HAP-1 (cell line): ENCODE data around the gene CXCR4.

Experiments used
- DNase-seq, 2 experiments: peaks; one replicate each; pipeline ENCODE4 v3.0.0-alpha.2; 2016 to 2020; ENCODE audit warnings: low spot score in 2 of 2
- H3K27me3 ChIP-seq: fragments of 250-450 bp; sonication (Bioruptor Pico); 2 replicates; pipeline ENCODE4 v1.5.1; 2020; ENCODE audit warnings: low read depth, mild to moderate bottlenecking, moderate library complexity
- H3K36me3 ChIP-seq: fragments of 250-450 bp; sonication (Bioruptor Pico); replicated peaks from 2 replicates; pipeline ENCODE4 v1.5.1; 2020; ENCODE audit warnings: mild to moderate bottlenecking
- H3K4me1 ChIP-seq: fragments of 250-450 bp; sonication (Bioruptor Pico); 2 replicates; pipeline ENCODE4 v1.5.1; 2020; ENCODE audit warnings: mild to moderate bottlenecking
- H3K4me3 ChIP-seq: fragments of 250-450 bp; sonication (Bioruptor Pico); 2 replicates; pipeline ENCODE4 v1.5.1; 2020; ENCODE audit warnings: mild to moderate bottlenecking, moderate library complexity
- H3K9me3 ChIP-seq: fragments of 250-450 bp; sonication (Bioruptor Pico); 2 replicates; pipeline ENCODE4 v1.5.1; 2020; ENCODE audit warnings: mild to moderate bottlenecking, moderate library complexity
- in situ Hi-C: fragments of 300-500 bp; cut with MboI; formaldehyde crosslinking; loops from 3 replicates; pipeline ENCODE4 v1.14.3; 2020; ENCODE audit warnings: low sequenced_read_pairs, inconsistent platforms, mixed read lengths

CXCR4 gene

GRCh38 chr2:136136931-136137330 lies 19.0 kb upstream of the CXCR4 start:
- in situ Hi-C loops, result no loop called here
- Histone ChIP-seq H3K36me3 (no peaks in the 10 kb centered on the region), H3K4me1 (no peaks in the 10 kb centered on the region; the same call in 1 of the 2 replicates), H3K4me3 (no peak overlapping the region), H3K27me3 (peaks cover 22% of the 10 kb centered on the region; the same call in 1 of the 2 replicates), H3K9me3 (no peaks in the 10 kb centered on the region)
- no peak for DNase-seq

GRCh38 chr2:136135921-136136906 lies 18.3 kb upstream of the CXCR4 start:
- in situ Hi-C loops, result no loop called here

GRCh38 chr2:136135462-136135861 lies 17.5 kb upstream of the CXCR4 start:
- in situ Hi-C loops, result no loop called here
- no peak overlapping the region for H3K4me3 ChIP-seq

More at GRCh38 chr2:136135921-136136906, 18.3 kb upstream of the CXCR4 start:
- Histone ChIP-seq H3K4me1 (no peaks in the 10 kb centered on the region), H3K27me3 (peaks cover 22% of the 10 kb centered on the region; the same call in 1 of the 2 replicates), H3K4me3 (no peak overlapping the region), H3K36me3 (no peaks in the 10 kb centered on the region), H3K9me3 (no peaks in the 10 kb centered on the region)
- no peak for DNase-seq

GRCh38 chr2:136134126-136134525 lies 16.2 kb upstream of the CXCR4 start:
- in situ Hi-C loops, result no loop called here

More at GRCh38 chr2:136135462-136135861, 17.5 kb upstream of the CXCR4 start:
- Histone ChIP-seq H3K9me3 (no peaks in the 10 kb centered on the region), H3K36me3 (no peaks in the 10 kb centered on the region), H3K4me1 (no peaks in the 10 kb centered on the region), H3K27me3 (peaks cover 19% of the 10 kb centered on the region; the same call in 1 of the 2 replicates)
- no peak for DNase-seq

GRCh38 chr2:136133586-136133985 lies 15.6 kb upstream of the CXCR4 start:
- DNase-seq, result no peak
- Histone ChIP-seq H3K4me1 (no peaks in the 10 kb centered on the region), H3K36me3 (no peaks in the 10 kb centered on the region), H3K4me3 (no peak overlapping the region), H3K27me3 (peaks cover 20% of the 10 kb centered on the region; the same call in 1 of the 2 replicates), H3K9me3 (no peaks in the 10 kb centered on the region)
- in situ Hi-C loops, result no loop called here

More at GRCh38 chr2:136134126-136134525, 16.2 kb upstream of the CXCR4 start:
- DNase-seq, result no peak
- Histone ChIP-seq H3K4me1 (no peaks in the 10 kb centered on the region), H3K4me3 (no peak overlapping the region), H3K36me3 (no peaks in the 10 kb centered on the region), H3K27me3 (peaks cover 17% of the 10 kb centered on the region; the same call in 1 of the 2 replicates), H3K9me3 (no peaks in the 10 kb centered on the region)

GRCh38 chr2:136133176-136133575 lies 15.2 kb upstream of the CXCR4 start:
- in situ Hi-C loops, result no loop called here
- Histone ChIP-seq H3K9me3 (no peaks in the 10 kb centered on the region), H3K4me3 (no peak overlapping the region), H3K27me3 (peaks cover 20% of the 10 kb centered on the region; the same call in 1 of the 2 replicates), H3K4me1 (no peaks in the 10 kb centered on the region), H3K36me3 (no peaks in the 10 kb centered on the region)
- no peak for DNase-seq

GRCh38 chr2:136132825-136133155 lies 14.8 kb upstream of the CXCR4 start:
- DNase-seq, result no peak
- Histone ChIP-seq H3K4me3 (no peak overlapping the region), H3K36me3 (no peaks in the 10 kb centered on the region), H3K4me1 (no peaks in the 10 kb centered on the region), H3K27me3 (peaks cover 20% of the 10 kb centered on the region; the same call in 1 of the 2 replicates), H3K9me3 (no peaks in the 10 kb centered on the region)
- in situ Hi-C loops, result no loop called here

GRCh38 chr2:136131961-136132824 lies 14.2 kb upstream of the CXCR4 start:
- Histone ChIP-seq H3K4me1 (no peaks in the 10 kb centered on the region), H3K27me3 (peaks cover 20% of the 10 kb centered on the region; the same call in 1 of the 2 replicates), H3K4me3 (no peak overlapping the region), H3K36me3 (no peaks in the 10 kb centered on the region), H3K9me3 (no peaks in the 10 kb centered on the region)
- in situ Hi-C loops, result no loop called here
- DNase-seq, result no peak

- Histone ChIP-seq H3K4me1 (no peaks in the 10 kb centered on the region), H3K9me3 (no peaks in the 10 kb centered on the region), H3K27me3 (peaks cover 20% of the 10 kb centered on the region; the same call in 1 of the 2 replicates), H3K4me3 (no peak overlapping the region), H3K36me3 (no peaks in the 10 kb centered on the region)
- in situ Hi-C loops, result no loop called here
- no peak for DNase-seq
These were observed 13.6 kb upstream of the CXCR4 start for GRCh38 chr2:136131484-136131960.

- no peak overlapping the region for H3K4me3 ChIP-seq
- no peak for DNase-seq
- H3K9me3 ChIP-seq, result no peaks in the 10 kb centered on the region
- H3K36me3 ChIP-seq, result no peaks in the 10 kb centered on the region
- in situ Hi-C loops, result no loop called here
- peaks cover 19% of the 10 kb centered on the region for H3K27me3 ChIP-seq
- H3K4me1 ChIP-seq, result peaks cover 8% of the 10 kb centered on the region
These were observed 12.6 kb upstream of the CXCR4 start for GRCh38 chr2:136130511-136130910.

- in situ Hi-C loops, result no loop called here
These were observed 12.1 kb upstream of the CXCR4 start for GRCh38 chr2:136130045-136130444.

GRCh38 chr2:136129601-136130000 lies 11.7 kb upstream of the CXCR4 start:
- DNase-seq, result no peak
- Histone ChIP-seq H3K9me3 (no peaks in the 10 kb centered on the region), H3K4me3 (no peak overlapping the region), H3K4me1 (peaks cover 10% of the 10 kb centered on the region), H3K36me3 (no peaks in the 10 kb centered on the region), H3K27me3 (peaks cover 19% of the 10 kb centered on the region)
- in situ Hi-C loops, result no loop called here

More at GRCh38 chr2:136130045-136130444, 12.1 kb upstream of the CXCR4 start:
- Histone ChIP-seq H3K4me1 (peaks cover 10% of the 10 kb centered on the region), H3K9me3 (no peaks in the 10 kb centered on the region), H3K4me3 (no peak overlapping the region), H3K27me3 (peaks cover 18% of the 10 kb centered on the region), H3K36me3 (no peaks in the 10 kb centered on the region)
- DNase-seq, result no peak

GRCh38 chr2:136128905-136129304 lies 11.0 kb upstream of the CXCR4 start:
- Histone ChIP-seq H3K4me1 (peaks cover 10% of the 10 kb centered on the region), H3K27me3 (peaks cover 24% of the 10 kb centered on the region), H3K4me3 (no peak overlapping the region), H3K9me3 (no peaks in the 10 kb centered on the region), H3K36me3 (no peaks in the 10 kb centered on the region)
- no peak for DNase-seq
- in situ Hi-C loops, result no loop called here
